ENCODE data around the gene FYTTD1. TPM values are rescaled to one million over a fixed set of nuclear protein-coding genes. Genes with fewer than 3 reads are reported as not detected.

Gene FYTTD1
- total and polyA plus RNA-seq, 10 donors: 10.9 to 52.6 (median 30.1) TPM

GRCh38 chr3:197794115-197794514, 44.4 kb downstream of the FYTTD1 start:
- Histone ChIP-seq H3K36me3 (no peaks in the 10 kb centered on the region), H3K9me3 (no peaks in the 10 kb centered on the region), H3K4me1 (peaks cover 16 to 85% (median 60%) of the 10 kb centered on the region in 6 donors), H3K4me3 (no peak overlapping the region), H3K27me3 (replicated peaks in 1 of 7) (no peaks in the 10 kb centered on the region), H3K27ac (peak overlapping the region in 1 of 8 donors; percentile 18)
- DNase-seq: no peak
- WGBS, 5 donors: 67 to 89% (median 76%) methylated on average over 1 of the region's 1 CpG
- intact Hi-C loops (cut with DNase I; ENCODE audit: low total_unique reads): no loop called here
- TF ChIP-seq POLR2A (IDR thresholded peaks at IDR 0.05): no peak
- TF ChIP-seq POLR2AphosphoS5 (IDR thresholded peaks at IDR 0.05): no peak
- TF ChIP-seq CTCF (IDR thresholded peaks at IDR 0.05 in 8 of 11, conservative IDR thresholded peaks at IDR 0.05 in 3 of 11): no peak

GRCh38 chr3:197795200-197795599, 45.5 kb downstream of the FYTTD1 start:
- H3K27me3 ChIP-seq (replicated peaks in 1 of 7): no peaks in the 10 kb centered on the region
- H3K4me1 ChIP-seq: peaks cover 16 to 88% (median 62%) of the 10 kb centered on the region in 6 donors
- no peak overlapping the region for H3K4me3 ChIP-seq
- WGBS, 5 donors: 94 to 100% (median 97%) methylated on average over 1 of the region's 1 CpG
- no peak overlapping the region for H3K27ac ChIP-seq
- H3K36me3 ChIP-seq: no peaks in the 10 kb centered on the region
- H3K9me3 ChIP-seq: no peaks in the 10 kb centered on the region
- DNase-seq: no peak
- intact Hi-C loops (cut with DNase I; ENCODE audit: low total_unique reads): no loop called here
- TF ChIP-seq POLR2A (IDR thresholded peaks at IDR 0.05) (no peak), CTCF (IDR thresholded peaks at IDR 0.05 in 8 of 11, conservative IDR thresholded peaks at IDR 0.05 in 3 of 11) (no peak), POLR2AphosphoS5 (IDR thresholded peaks at IDR 0.05) (no peak)

GRCh38 chr3:197796087-197796486, 46.4 kb downstream of the FYTTD1 start:
- Histone ChIP-seq H3K36me3 (no peaks in the 10 kb centered on the region), H3K4me1 (peaks cover 22 to 89% (median 60%) of the 10 kb centered on the region in 6 donors), H3K27ac (no peak overlapping the region), H3K27me3 (replicated peaks in 1 of 7) (no peaks in the 10 kb centered on the region), H3K4me3 (no peak overlapping the region), H3K9me3 (no peaks in the 10 kb centered on the region)
- intact Hi-C loops (cut with DNase I; ENCODE audit: low total_unique reads): no loop called here
- WGBS, 5 donors: 45 to 65% (median 60%) methylated on average over 4 of the region's 4 CpGs
- TF ChIP-seq POLR2AphosphoS5 (IDR thresholded peaks at IDR 0.05): no peak
- no peak for TF ChIP-seq POLR2A (IDR thresholded peaks at IDR 0.05)
- no peak for TF ChIP-seq CTCF (IDR thresholded peaks at IDR 0.05 in 8 of 11, conservative IDR thresholded peaks at IDR 0.05 in 3 of 11)
- no peak for DNase-seq

- Histone ChIP-seq H3K27me3 (replicated peaks in 1 of 7) (no peaks in the 10 kb centered on the region), H3K4me3 (no peak overlapping the region), H3K9me3 (no peaks in the 10 kb centered on the region), H3K36me3 (no peaks in the 10 kb centered on the region), H3K4me1 (peaks cover 26 to 95% (median 60%) of the 10 kb centered on the region in 6 donors), H3K27ac (peak overlapping the region in 1 of 8 donors; percentile 16)
- TF ChIP-seq CTCF (IDR thresholded peaks at IDR 0.05 in 8 of 11, conservative IDR thresholded peaks at IDR 0.05 in 3 of 11) (no peak), POLR2A (IDR thresholded peaks at IDR 0.05) (no peak), POLR2AphosphoS5 (IDR thresholded peaks at IDR 0.05) (no peak)
- WGBS, 5 donors: 44 to 54% (median 52%) methylated on average over 3 of the region's 3 CpGs
- intact Hi-C loops (cut with DNase I; ENCODE audit: low total_unique reads): no loop called here
- no peak for DNase-seq
These were observed 49.2 kb downstream of the FYTTD1 start for GRCh38 chr3:197798863-197799262.
